HG03139 (cell line): Measurements from ENCODE around the gene ROS1.

ENCODE experiments used
- ATAC-seq: cut with Tn5 transposase; IDR thresholded peaks from one replicate; pipeline ENCODE4 v1.9.1; 2021; ENCODE audit not compliant: unreplicated experiment

ROS1 gene

GRCh38 chr6:117441824-117442264 lies 16.1 kb upstream of the ROS1 start:
- no peak for ATAC-seq

GRCh38 chr6:117440706-117441525 lies 15.2 kb upstream of the ROS1 start:
- ATAC-seq, result no peak

GRCh38 chr6:117432273-117432672 lies 6.5 kb upstream of the ROS1 start:
- no peak for ATAC-seq

- no peak for ATAC-seq
Observed at GRCh38 chr6:117423754-117424153, 2.0 kb downstream of the ROS1 start.

DNA sequence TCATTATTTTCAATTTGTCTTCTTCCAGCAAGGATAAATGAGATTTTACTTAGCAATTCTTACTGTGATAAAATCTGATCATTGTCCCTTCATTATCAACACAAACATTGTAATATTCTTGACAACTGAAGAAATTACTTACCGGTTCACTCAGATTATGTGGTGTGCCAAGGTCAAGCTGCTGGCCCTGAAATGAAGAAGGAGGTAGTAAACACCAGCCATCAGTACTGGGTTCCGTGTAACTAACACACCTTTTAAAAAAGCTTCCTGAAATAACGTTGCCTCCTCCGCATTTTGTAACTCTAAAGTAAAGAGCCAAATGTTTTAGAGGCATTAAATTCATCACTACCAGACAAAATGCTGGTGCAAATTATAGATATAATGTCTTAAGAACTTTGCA lies 7.4 kb downstream of the ROS1 start:
- ATAC-seq, result no peak

- ATAC-seq, result no peak
Observed at GRCh38 chr6:117417851-117418250, 7.9 kb downstream of the ROS1 start.

- ATAC-seq, result no peak
Observed at GRCh38 chr6:117414770-117415169, 11.0 kb downstream of the ROS1 start.

- ATAC-seq, result no peak
Observed at GRCh38 chr6:117411474-117411873, 14.3 kb downstream of the ROS1 start.

GRCh38 chr6:117409863-117410262 lies 15.9 kb downstream of the ROS1 start:
- ATAC-seq, result no peak

DNA sequence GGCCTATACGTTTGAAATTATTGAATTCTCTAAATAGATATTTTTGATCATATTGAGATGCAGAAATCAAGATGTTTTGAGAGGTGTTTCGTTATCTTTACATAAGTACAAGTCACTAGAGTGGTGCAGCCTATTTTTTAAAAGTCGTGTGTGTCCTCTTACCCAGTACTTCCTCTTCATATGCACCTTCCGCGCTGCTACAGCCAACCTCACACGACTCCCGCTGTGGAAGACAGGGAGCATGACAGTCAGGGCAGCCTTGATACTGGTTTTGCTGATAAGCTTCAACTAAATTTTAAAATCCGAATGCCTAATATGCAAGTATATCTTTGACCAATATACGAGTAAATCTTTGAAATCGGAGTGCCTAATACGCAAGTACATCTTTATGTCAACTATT lies 16.3 kb downstream of the ROS1 start:
- ATAC-seq, result no peak

DNA sequence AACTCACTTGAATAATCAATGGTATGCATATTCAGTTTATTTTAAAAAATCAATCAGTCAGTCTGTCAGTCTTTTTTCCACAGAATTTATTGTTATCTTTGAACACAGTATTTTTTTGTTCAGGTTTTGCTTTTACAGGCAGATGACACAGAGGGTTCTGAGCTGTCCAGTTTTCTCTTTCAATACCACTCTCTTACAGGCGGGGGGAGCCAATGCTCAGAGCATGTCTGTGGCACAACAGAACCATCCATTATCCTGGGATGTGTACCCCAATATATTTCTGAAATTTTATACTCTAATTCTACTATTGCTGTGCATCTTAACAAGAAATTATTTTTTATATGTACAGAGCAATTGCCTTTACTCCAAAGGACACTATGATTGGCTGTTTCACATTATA lies 21.2 kb downstream of the ROS1 start:
- ATAC-seq, result no peak

GRCh38 chr6:117401799-117402198 lies 23.9 kb downstream of the ROS1 start:
- ATAC-seq, result no peak

- no peak for ATAC-seq
Observed at GRCh38 chr6:117399924-117400323, 25.8 kb downstream of the ROS1 start.

DNA sequence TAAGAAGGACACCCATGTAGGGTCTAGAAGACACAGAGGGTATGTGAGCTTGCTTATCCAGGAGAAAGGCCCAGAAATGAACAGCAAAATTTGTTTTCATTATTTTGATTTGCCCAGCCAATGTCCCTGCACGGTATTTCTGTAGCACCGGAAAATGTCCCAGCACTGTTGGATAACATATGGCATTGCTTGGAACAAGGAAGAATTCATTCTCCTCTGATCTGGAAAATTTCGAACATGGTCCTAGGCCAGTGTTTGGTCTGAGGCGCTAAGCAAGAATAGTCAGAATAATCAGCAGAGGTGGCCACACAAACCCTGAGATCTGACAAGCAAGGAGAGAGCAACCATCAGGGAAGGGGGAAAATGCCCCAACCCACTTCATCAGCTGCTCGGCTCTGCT lies 26.6 kb downstream of the ROS1 start:
- no peak for ATAC-seq

GRCh38 chr6:117397536-117398227 lies 28.1 kb downstream of the ROS1 start:
- ATAC-seq, result no peak

DNA sequence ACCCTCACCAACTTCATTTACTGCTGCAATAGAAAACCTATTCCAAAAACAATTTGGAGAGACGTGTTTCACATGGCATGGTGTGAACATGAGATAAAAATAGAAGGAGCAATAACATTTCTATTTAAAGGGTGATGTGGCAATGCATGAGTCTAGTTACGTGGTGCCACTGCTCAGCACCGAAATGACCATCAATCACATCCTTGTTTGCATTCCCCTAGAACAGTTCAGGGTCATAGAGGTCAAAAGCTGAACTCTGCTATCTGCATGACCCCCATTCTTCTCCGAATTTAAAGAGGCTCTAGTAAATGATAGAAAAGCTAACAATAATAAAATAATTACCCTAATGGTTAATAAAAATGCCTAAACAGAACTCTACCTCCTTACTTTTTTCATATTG lies 29.5 kb downstream of the ROS1 start:
- ATAC-seq, result no peak

- no peak for ATAC-seq
Observed at GRCh38 chr6:117395164-117395563, 30.6 kb downstream of the ROS1 start.

DNA sequence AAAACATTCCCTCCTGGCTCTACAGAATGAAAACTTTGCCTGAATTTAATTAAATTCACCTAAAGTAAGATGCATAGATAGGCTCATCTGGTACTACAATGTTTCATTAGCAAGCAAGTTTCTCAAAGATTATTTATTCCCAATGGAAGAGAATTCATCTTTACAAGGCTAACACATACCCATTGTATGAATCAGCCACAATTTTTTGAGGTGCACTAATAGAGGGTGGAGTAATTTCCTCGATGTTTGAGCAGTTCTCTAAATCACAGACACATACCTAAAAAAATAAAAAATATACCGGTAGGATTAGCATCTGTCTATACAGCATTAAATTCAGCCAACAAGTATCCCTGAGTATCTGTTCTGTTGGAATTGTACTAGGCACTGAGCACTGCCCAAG lies 32.7 kb downstream of the ROS1 start:
- ATAC-seq, result no peak

DNA sequence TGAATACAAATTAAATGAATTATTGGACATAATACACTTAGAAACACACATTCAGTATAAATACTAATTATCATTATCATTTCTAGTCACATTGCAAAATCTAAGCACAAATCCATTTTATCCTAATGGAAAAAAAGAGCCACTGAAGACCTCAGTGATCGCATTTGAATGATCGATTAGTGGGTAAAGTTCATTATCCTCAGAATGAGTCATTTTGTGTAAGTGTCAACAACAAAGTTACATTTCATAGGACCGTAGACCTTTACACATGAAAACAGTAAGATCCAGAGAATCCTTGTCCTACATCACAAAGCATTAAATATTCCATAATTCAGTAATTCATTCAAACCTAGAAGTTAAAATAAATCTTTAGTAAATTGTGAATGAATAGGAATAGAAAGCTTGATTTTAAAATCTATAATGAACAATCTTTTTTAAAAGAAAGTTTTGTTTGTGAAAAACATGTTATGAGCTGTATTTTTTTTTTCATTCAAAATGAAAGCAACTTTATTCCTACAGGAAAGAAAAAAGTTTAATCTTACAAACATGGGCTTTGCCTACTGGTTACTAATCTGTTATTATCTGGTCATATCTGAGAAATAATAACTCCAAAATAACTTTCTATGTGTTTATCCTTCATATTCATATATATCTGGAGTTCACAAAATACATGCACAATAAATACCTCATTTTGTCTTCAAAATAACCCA lies 33.7 kb downstream of the ROS1 start:
- ATAC-seq, result no peak

GRCh38 chr6:117389227-117390057 lies 36.3 kb downstream of the ROS1 start:
- no peak for ATAC-seq

DNA sequence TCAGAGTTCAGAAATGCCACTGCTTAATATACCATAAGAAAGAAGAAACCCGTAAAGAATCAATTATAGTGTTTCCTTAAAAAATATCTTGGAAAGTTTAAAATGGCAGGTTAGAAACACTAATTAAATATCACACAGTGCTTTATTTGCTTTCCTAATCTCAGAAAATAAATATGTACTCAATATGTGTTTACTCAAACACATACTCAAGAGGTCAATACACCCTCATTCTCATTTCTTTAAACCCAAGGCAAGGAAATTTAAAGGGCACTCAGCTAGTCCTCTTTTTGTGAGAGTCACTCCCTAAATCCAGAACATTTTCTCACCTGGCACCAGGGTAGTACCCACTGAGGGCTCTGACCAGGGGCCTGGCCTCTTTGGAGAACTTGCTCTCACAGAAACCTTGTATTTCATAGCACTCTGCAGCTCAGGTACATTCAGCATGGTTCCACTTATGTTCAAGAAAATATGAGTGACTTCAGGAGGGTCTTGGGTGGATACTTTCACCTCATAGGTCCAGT lies 38.2 kb downstream of the ROS1 start:
- ATAC-seq, result no peak
